Right lobe of liver (tissue), 4 donors: Measurements from ENCODE around the gene TTC7B.

Source experiments
- POLR2A ChIP-seq: fragments of 450-650 bp; IDR thresholded peaks from one replicate; pipeline ENCODE4 v1.6.1; 2017; ENCODE audit warnings: antibody characterized with exemption, mild to moderate bottlenecking
- TF ChIP-seq, protein P1 (sequence below), 4 donors: fragments of 200-600 bp in 3 of 4; fragments of 450-650 bp in 1 of 4; IDR thresholded peaks; one replicate each; pipeline versions ENCODE4 v1.5.1 to v1.8.0; 2016 to 2022; ENCODE audit warnings: antibody characterized with exemption in 4 of 4, mild to moderate bottlenecking in 2 of 4
- donor health status: DM: no; HTN: no; CAD: no.
- donor health status: DM: no; HTN: no; CAD: no.
- donor health status: DM: no; HTN: yes; CAD: no.

DNA sequence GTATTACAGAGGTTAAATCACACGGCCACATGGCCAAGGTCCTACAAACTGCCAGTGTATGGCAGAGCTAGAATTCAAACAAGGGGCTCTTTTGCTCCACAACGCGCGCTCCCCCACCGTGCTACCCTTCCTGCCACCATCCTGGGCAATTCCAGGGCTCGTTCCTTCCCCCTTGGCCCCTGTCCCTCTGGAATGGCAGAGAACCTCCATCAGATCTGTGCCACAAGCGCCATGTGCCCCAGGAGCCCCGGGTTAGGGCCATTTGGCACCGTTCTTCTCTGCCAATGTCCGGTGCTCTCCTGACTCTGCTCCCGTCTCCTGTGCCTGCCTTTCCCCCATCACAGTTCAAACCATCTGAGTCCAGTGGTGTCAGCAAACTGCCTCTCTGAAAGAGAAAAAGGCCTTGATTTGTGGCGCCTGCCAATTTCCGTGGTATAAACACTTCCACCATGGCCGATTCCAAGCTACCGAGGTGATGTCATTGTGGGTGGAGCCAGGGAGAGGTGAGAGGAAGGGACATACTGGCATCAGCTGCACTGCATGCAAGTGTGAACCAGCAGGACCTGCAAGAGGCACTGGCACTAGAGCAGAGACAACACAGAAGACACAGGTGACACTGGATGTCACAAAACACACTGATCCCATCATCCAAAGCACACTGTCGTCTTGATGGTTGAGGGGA, 256.3 kb downstream of the TTC7B start:
- TF ChIP-seq, protein P1, sequence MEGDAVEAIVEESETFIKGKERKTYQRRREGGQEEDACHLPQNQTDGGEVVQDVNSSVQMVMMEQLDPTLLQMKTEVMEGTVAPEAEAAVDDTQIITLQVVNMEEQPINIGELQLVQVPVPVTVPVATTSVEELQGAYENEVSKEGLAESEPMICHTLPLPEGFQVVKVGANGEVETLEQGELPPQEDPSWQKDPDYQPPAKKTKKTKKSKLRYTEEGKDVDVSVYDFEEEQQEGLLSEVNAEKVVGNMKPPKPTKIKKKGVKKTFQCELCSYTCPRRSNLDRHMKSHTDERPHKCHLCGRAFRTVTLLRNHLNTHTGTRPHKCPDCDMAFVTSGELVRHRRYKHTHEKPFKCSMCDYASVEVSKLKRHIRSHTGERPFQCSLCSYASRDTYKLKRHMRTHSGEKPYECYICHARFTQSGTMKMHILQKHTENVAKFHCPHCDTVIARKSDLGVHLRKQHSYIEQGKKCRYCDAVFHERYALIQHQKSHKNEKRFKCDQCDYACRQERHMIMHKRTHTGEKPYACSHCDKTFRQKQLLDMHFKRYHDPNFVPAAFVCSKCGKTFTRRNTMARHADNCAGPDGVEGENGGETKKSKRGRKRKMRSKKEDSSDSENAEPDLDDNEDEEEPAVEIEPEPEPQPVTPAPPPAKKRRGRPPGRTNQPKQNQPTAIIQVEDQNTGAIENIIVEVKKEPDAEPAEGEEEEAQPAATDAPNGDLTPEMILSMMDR (IDR thresholded peaks at IDR 0.05): no peak
- TF ChIP-seq POLR2A: no peak
